BE2C (cell line): ENCODE measurements around the gene BAZ1A.

ENCODE experiments used
- DNase-seq: peaks from one replicate; pipeline ENCODE4 v3.0.0-alpha.2; 2020
- H3K27me3 ChIP-seq: fragments of 250-450 bp; sonication (Bioruptor Pico); 2 replicates; pipeline ENCODE4 v1.5.1; 2020; ENCODE audit warnings: mild to moderate bottlenecking
- H3K36me3 ChIP-seq: fragments of 250-450 bp; sonication (Bioruptor Pico); 2 replicates; pipeline ENCODE4 v1.5.1; 2020; ENCODE audit warnings: mild to moderate bottlenecking
- H3K4me1 ChIP-seq: fragments of 250-450 bp; sonication (Bioruptor Pico); 2 replicates; pipeline ENCODE4 v1.5.1; 2020
- H3K4me3 ChIP-seq: 2 replicates; pipeline ENCODE4 v1.5.1; 2011; ENCODE audit warnings: low read depth, low read length
- H3K9me3 ChIP-seq: fragments of 250-450 bp; sonication (Bioruptor Pico); 2 replicates; pipeline ENCODE4 v1.5.1; 2020
- CTCF ChIP-seq: IDR thresholded peaks from 2 replicates; pipeline ENCODE4 v1.5.1; 2012; ENCODE audit warnings: mild to moderate bottlenecking, low read depth, low read length

BAZ1A gene

GRCh38 chr14:34911209-34912150 lies 36.3 kb upstream of the BAZ1A start:
- 0 out of 2 replicates have a peak, but pooled peaks cover 3% of the 10 kb centered on the region for H3K4me1 ChIP-seq
- H3K36me3 ChIP-seq: no peaks in the 10 kb centered on the region
- no peak overlapping the region for H3K4me3 ChIP-seq
- TF ChIP-seq CTCF: no peak
- H3K9me3 ChIP-seq: no peaks in the 10 kb centered on the region
- DNase-seq: no peak
- no peaks in the 10 kb centered on the region for H3K27me3 ChIP-seq

- Histone ChIP-seq H3K4me1 (no peaks in the 10 kb centered on the region), H3K36me3 (no peaks in the 10 kb centered on the region), H3K9me3 (no peaks in the 10 kb centered on the region), H3K4me3 (no peak overlapping the region), H3K27me3 (no peaks in the 10 kb centered on the region)
- no peak for DNase-seq
- TF ChIP-seq CTCF: no peak
These were observed 31.1 kb upstream of the BAZ1A start for GRCh38 chr14:34906287-34906686.

DNA sequence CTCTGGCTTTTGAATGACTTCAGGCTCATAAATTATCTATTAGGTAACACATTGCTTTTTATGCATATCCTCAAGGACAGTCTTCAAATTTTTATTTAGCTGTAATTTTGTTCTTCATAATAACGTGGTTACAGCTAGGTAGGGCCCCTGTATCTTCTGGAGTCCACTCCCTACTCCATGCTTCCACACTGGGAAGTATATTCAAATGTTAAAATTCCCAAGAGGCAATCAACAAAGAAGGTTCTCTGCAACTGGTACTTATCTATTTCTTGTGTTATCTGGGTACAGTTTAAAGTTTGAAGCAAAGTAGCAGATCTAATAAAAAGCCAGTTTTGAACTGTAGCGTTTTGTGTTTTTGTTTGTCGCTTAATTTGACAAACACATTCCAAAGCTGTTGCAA lies 20.1 kb upstream of the BAZ1A start:
- H3K4me3 ChIP-seq: no peak overlapping the region
- no peak for DNase-seq

DNA sequence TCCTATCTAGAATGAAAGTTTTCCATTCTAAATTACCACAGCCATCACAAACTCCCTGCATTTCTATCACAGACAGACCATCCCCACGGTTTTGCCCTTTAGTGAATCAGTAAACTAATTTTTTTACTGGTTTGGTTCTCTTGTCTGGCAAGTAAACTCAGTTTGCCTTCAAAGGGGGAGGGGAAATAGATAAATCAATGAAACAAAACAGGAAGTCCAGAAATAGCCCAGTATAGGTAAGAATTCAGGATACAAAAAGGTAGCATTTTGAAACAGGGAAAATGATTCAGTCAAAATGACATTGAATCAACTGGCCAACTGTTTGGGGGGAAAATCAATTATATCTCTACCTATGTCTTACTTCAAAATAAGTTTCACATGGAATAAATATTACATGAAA lies 15.8 kb upstream of the BAZ1A start:
- no peaks in the 10 kb centered on the region for H3K27me3 ChIP-seq
- no peak for TF ChIP-seq CTCF
- H3K4me1 ChIP-seq: no peaks in the 10 kb centered on the region
- H3K4me3 ChIP-seq: no peak overlapping the region
- no peaks in the 10 kb centered on the region for H3K9me3 ChIP-seq
- H3K36me3 ChIP-seq: no peaks in the 10 kb centered on the region
- DNase-seq: no peak

More for the DNA sequence above, 20.1 kb upstream of the BAZ1A start:
- Histone ChIP-seq H3K4me1 (no peaks in the 10 kb centered on the region), H3K36me3 (no peaks in the 10 kb centered on the region), H3K9me3 (no peaks in the 10 kb centered on the region), H3K27me3 (no peaks in the 10 kb centered on the region)
- no peak for TF ChIP-seq CTCF

DNA sequence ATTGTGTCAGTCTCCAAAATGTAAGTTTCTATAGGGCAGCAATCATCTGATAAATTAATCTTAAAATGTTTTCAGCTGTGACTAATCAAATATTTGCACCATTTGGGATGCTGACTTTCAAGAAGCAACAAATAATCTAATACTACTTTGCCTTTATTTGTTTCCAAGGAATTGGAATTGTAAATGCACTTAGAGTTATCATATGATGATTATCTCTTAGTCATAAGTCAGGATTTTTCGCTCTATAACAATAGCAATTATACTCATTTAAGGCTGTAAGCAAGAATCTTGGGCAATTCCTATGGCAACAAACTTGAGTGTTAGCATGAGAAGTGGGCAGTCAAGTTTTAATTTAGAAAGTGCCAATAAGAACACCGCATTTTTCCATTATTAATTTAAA lies 13.0 kb upstream of the BAZ1A start:
- Histone ChIP-seq H3K4me1 (no peaks in the 10 kb centered on the region), H3K27me3 (no peaks in the 10 kb centered on the region), H3K9me3 (no peaks in the 10 kb centered on the region), H3K4me3 (no peak overlapping the region), H3K36me3 (no peaks in the 10 kb centered on the region)
- no peak for DNase-seq
- TF ChIP-seq CTCF: no peak

GRCh38 chr14:34883954-34884353 lies 8.8 kb upstream of the BAZ1A start:
- Histone ChIP-seq H3K4me1 (no peaks in the 10 kb centered on the region), H3K9me3 (no peaks in the 10 kb centered on the region), H3K4me3 (no peak overlapping the region), H3K27me3 (no peaks in the 10 kb centered on the region), H3K36me3 (no peaks in the 10 kb centered on the region)
- DNase-seq: no peak
- no peak for TF ChIP-seq CTCF
